Measurements from ENCODE around the gene FAM117B. TPM values are rescaled to one million over a fixed set of nuclear protein-coding genes. Genes with fewer than 3 reads are reported as not detected.

FAM117B gene
- total RNA-seq, 1 donor from 2014 or later: 9.6 TPM

GRCh38 chr2:202718614-202719013 lies 83.8 kb downstream of the FAM117B start:
- H3K9me3 Mint-ChIP-seq (ENCODE audit: unreplicated experiment): peaks cover 11% of the 10 kb centered on the region
- no peaks in the 10 kb centered on the region for H3K27me3 Mint-ChIP-seq (ENCODE audit: unreplicated experiment)
- no peak overlapping the region for H3K27ac Mint-ChIP-seq (ENCODE audit: unreplicated experiment)
- no peak for DNase-seq (ENCODE audit: extremely low spot score, unreplicated experiment)
- H3K4me1 Mint-ChIP-seq (ENCODE audit: unreplicated experiment): peaks cover 10% of the 10 kb centered on the region
- H3K36me3 Mint-ChIP-seq (ENCODE audit: unreplicated experiment): peaks cover 9% of the 10 kb centered on the region
- H3K4me3 Mint-ChIP-seq (ENCODE audit: unreplicated experiment): no peak overlapping the region
- TF ChIP-seq CTCF (IDR thresholded peaks at IDR 0.05): no peak

GRCh38 chr2:202720226-202720625 lies 85.5 kb downstream of the FAM117B start:
- H3K9me3 Mint-ChIP-seq (ENCODE audit: unreplicated experiment): peaks cover 11% of the 10 kb centered on the region
- DNase-seq (ENCODE audit: extremely low spot score, unreplicated experiment): no peak
- H3K4me1 Mint-ChIP-seq (ENCODE audit: unreplicated experiment): peaks cover 10% of the 10 kb centered on the region
- H3K36me3 Mint-ChIP-seq (ENCODE audit: unreplicated experiment): peaks cover 9% of the 10 kb centered on the region
- no peak for TF ChIP-seq CTCF (IDR thresholded peaks at IDR 0.05)
- H3K4me3 Mint-ChIP-seq (ENCODE audit: unreplicated experiment): no peak overlapping the region
- no peaks in the 10 kb centered on the region for H3K27me3 Mint-ChIP-seq (ENCODE audit: unreplicated experiment)
- no peak overlapping the region for H3K27ac Mint-ChIP-seq (ENCODE audit: unreplicated experiment)

GRCh38 chr2:202721621-202722020 lies 86.9 kb downstream of the FAM117B start:
- no peak overlapping the region for H3K27ac Mint-ChIP-seq (ENCODE audit: unreplicated experiment)
- no peaks in the 10 kb centered on the region for H3K27me3 Mint-ChIP-seq (ENCODE audit: unreplicated experiment)
- peaks cover 4% of the 10 kb centered on the region for H3K9me3 Mint-ChIP-seq (ENCODE audit: unreplicated experiment)
- no peak for DNase-seq (ENCODE audit: extremely low spot score, unreplicated experiment)
- H3K4me1 Mint-ChIP-seq (ENCODE audit: unreplicated experiment): peaks cover 10% of the 10 kb centered on the region
- peaks cover 7% of the 10 kb centered on the region for H3K36me3 Mint-ChIP-seq (ENCODE audit: unreplicated experiment)
- H3K4me3 Mint-ChIP-seq (ENCODE audit: unreplicated experiment): no peak overlapping the region
- no peak for TF ChIP-seq CTCF (IDR thresholded peaks at IDR 0.05)

GRCh38 chr2:202723746-202724145 lies 89.0 kb downstream of the FAM117B start:
- Mint-ChIP-seq H3K4me3 (ENCODE audit: unreplicated experiment) (no peak overlapping the region), H3K4me1 (ENCODE audit: unreplicated experiment) (peaks cover 4% of the 10 kb centered on the region), H3K27me3 (ENCODE audit: unreplicated experiment) (no peaks in the 10 kb centered on the region), H3K9me3 (ENCODE audit: unreplicated experiment) (no peaks in the 10 kb centered on the region), H3K36me3 (ENCODE audit: unreplicated experiment) (peaks cover 9% of the 10 kb centered on the region), H3K27ac (ENCODE audit: unreplicated experiment) (no peak overlapping the region)
- no peak for TF ChIP-seq CTCF (IDR thresholded peaks at IDR 0.05)
- no peak for DNase-seq (ENCODE audit: extremely low spot score, unreplicated experiment)

GRCh38 chr2:202726070-202726469 lies 91.3 kb downstream of the FAM117B start:
- Mint-ChIP-seq H3K27ac (ENCODE audit: unreplicated experiment) (no peak overlapping the region), H3K9me3 (ENCODE audit: unreplicated experiment) (no peaks in the 10 kb centered on the region), H3K27me3 (ENCODE audit: unreplicated experiment) (no peaks in the 10 kb centered on the region), H3K36me3 (ENCODE audit: unreplicated experiment) (peaks cover 12% of the 10 kb centered on the region), H3K4me1 (ENCODE audit: unreplicated experiment) (peaks cover 2% of the 10 kb centered on the region), H3K4me3 (ENCODE audit: unreplicated experiment) (no peak overlapping the region)
- DNase-seq (ENCODE audit: extremely low spot score, unreplicated experiment): no peak
- no peak for TF ChIP-seq CTCF (IDR thresholded peaks at IDR 0.05)
